ENCODE measurements around the gene BOC. TPM values are rescaled to one million over a fixed set of nuclear protein-coding genes. Genes with fewer than 3 reads are reported as not detected.

Gene BOC
- total and polyA plus RNA-seq, 2 donors (not counting 3 experiments of a cell fraction or from before 2014, with no cell fraction given), result 0.07 TPM; not detected in 1

DNA sequence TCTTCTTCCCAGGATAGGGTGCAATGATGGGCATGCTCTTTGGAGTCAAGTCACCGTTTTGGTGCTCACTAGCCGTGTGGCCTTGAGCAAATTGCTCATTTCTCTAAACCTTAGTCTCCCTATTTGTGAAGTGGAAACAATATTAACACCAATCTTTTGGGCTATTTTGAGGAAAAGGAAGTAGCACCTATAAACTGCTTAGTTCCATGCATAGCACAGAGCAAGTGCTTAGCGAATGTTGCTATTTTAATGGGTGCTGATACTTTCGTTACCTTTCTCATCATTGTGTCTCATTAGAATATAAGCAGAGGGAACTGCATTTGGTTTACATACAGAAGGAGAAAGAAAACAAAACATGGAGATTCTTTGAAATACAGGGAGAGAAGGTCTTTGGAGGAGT lies 66.1 kb downstream of the BOC start:
- H3K4me1 ChIP-seq (ENCODE audit: control insufficient read depth, extremely low read depth, insufficient read depth, low read length), result peaks cover 5% of the 10 kb centered on the region
- no peak overlapping the region for H3K4me2 ChIP-seq (ENCODE audit: insufficient read depth, low read length)
- H4K20me1 ChIP-seq (replicated peaks; ENCODE audit: control insufficient read depth, extremely low read depth, insufficient read depth, low read length), result no peaks in the 10 kb centered on the region
- no peaks in the 10 kb centered on the region for H3K79me2 ChIP-seq (ENCODE audit: control insufficient read depth, insufficient read depth, low read length)
- H3K36me3 ChIP-seq (ENCODE audit: control insufficient read depth in 2 of 2, extremely low read depth in 1 of 2, insufficient read depth in 2 of 2, low read length in 2 of 2), result no peaks in the 10 kb centered on the region
- TF ChIP-seq POLR2AphosphoS5 (IDR thresholded peaks at IDR 0.05; ENCODE audit: insufficient read depth, low read depth, low read length), result no peak
- TF ChIP-seq FOS (IDR thresholded peaks at IDR 0.05; ENCODE audit: borderline replicate concordance, insufficient read depth, low read length), result no peak
- no peak for TF ChIP-seq MYC (IDR thresholded peaks at IDR 0.05; ENCODE audit: low read depth, low read length)
- no peak for TF ChIP-seq POLR2A (IDR thresholded peaks at IDR 0.05; ENCODE audit: low read depth, low read length)
- TF ChIP-seq MAX (IDR thresholded peaks at IDR 0.05; ENCODE audit: insufficient read depth, insufficient read length), result no peak
- TF ChIP-seq CTCF (IDR thresholded peaks at IDR 0.05; ENCODE audit: extremely low read depth in 1 of 2, insufficient read depth in 1 of 2, low read depth in 1 of 2, low read length in 2 of 2), result no peak
- TF ChIP-seq JUN (IDR thresholded peaks at IDR 0.05; ENCODE audit: borderline replicate concordance, insufficient read depth, insufficient read length, low read depth), result no peak
- no peak for TF ChIP-seq EZH2 (IDR thresholded peaks at IDR 0.05; ENCODE audit: borderline replicate concordance, low read depth, low read length, severe bottlenecking)
- no peak for TF ChIP-seq GATA2 (IDR thresholded peaks at IDR 0.05; ENCODE audit: insufficient read depth, insufficient read length, low read depth, low read length)
- H3K27me3 ChIP-seq (ENCODE audit: control insufficient read depth in 2 of 2, insufficient read depth in 2 of 2, low read length in 2 of 2), result peaks cover 0 to 5% of the 10 kb centered on the region in 2 experiments
- intact Hi-C loops (cut with micrococcal nuclease) (no loop called here), dilution Hi-C loops (cut with MboI; ENCODE audit: extremely low pct_ligation_motif_present, low sequenced_read_pairs) (no loop called here)
- H3K27ac ChIP-seq (ENCODE audit: insufficient read depth, low read depth, low read length), result no peak overlapping the region
- no peak overlapping the region for H3K9ac ChIP-seq (replicated peaks; ENCODE audit: extremely low read depth, insufficient read depth, low read length)
- H2AFZ ChIP-seq (ENCODE audit: low read depth, low read length), result no peak overlapping the region
- no peaks in the 10 kb centered on the region for H3K9me3 ChIP-seq (replicated peaks; ENCODE audit: control insufficient read depth, insufficient read depth, low read length)
- POLR2A ChIA-PET, result no interaction called here
- CTCF ChIA-PET, result interaction anchor here (0.9 to 3.4 kb wide), 2 partner anchors 11 to 13 kb away, joined by 3 to 26 read pairs; no protein-coding TSS in a partner anchor
- no TSS peak for BruUV-seq (replicated peaks)
- H3K9me1 ChIP-seq (replicated peaks; ENCODE audit: control insufficient read depth, extremely low read depth, insufficient read depth, low read length), result no peaks in the 10 kb centered on the region
- H3K4me3 ChIP-seq (replicated peaks in 1 of 3; ENCODE audit: insufficient read depth in 1 of 3, low read depth in 1 of 3, low read length in 3 of 3), result no peak overlapping the region
- DNase-seq (ENCODE audit: low read depth, low spot score), result no peak
- FAIRE-seq, result no peak

All from endothelial cell of umbilical vein (primary cell).